Gastroesophageal sphincter (tissue), 3 donors: ENCODE data around the gene RTBDN.

Experiments
- EP300 ChIP-seq: sonication (generic); formaldehyde crosslinking; IDR thresholded peaks from one replicate; pipeline ENCODE4 v1.6.1; 2017; ENCODE audit warnings: antibody characterized with exemption, mild to moderate bottlenecking
- POLR2A ChIP-seq, 2 donors: fragments of 450-650 bp; IDR thresholded peaks; one replicate each; pipeline ENCODE4 v1.6.1; 2017; ENCODE audit warnings: antibody characterized with exemption in 2 of 2, mild to moderate bottlenecking in 2 of 2, moderate library complexity in 1 of 2
- POLR2AphosphoS5 ChIP-seq: sonication (generic); formaldehyde crosslinking; IDR thresholded peaks from one replicate; pipeline ENCODE4 v1.6.1; 2017; ENCODE audit warnings: antibody characterized with exemption
- TF ChIP-seq, protein P1 (sequence below), 4 experiments: fragments of 200-600 bp in 2 of 4; fragments of 450-650 bp in 2 of 4; sonication (generic) in 1 of 4; IDR thresholded peaks; one replicate each; pipeline ENCODE4 v1.5.1; 2017 to 2019; ENCODE audit warnings: antibody characterized with exemption in 4 of 4, mild to moderate bottlenecking in 2 of 4, moderate library complexity in 2 of 4

DNA sequence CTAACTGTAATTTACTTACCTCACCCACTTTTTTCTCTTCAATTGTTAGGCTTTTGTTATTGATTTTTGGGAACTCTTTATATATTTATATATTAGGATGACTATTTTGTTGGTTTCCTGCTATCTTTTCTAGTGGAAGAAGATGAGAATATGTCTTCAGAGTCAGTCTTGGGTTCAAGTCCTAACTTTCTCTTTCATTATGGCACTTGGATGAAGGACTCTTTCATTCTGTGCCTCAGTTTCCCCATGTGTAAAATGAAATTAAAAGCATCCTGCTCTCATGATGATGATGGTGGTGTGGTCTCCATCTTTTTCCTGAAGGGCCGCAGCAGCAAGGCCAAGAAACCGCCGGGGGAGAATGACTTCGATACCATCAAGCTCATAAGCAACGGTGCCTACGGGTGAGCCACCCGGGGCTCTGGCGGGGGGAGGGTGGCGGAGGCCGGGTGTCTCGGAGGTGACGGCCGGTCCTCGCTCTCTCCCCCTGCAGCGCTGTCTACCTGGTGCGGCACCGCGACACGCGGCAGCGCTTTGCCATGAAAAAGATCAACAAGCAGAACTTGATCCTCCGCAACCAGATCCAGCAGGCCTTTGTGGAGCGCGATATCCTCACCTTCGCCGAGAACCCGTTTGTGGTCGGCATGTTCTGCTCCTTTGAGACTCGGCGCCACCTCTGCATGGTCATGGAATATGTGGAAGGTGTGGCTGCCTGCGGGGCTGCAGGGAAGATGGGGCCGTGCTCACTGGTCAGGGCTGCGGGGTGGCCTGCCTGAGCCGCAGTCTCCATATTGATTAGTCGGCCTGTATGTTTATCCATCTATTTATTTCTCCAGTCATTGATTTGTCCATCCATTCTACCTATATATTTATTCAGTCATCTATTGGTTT is 23.9 kb upstream of the RTBDN start:
- TF ChIP-seq POLR2AphosphoS5: no peak
- TF ChIP-seq, protein P1, sequence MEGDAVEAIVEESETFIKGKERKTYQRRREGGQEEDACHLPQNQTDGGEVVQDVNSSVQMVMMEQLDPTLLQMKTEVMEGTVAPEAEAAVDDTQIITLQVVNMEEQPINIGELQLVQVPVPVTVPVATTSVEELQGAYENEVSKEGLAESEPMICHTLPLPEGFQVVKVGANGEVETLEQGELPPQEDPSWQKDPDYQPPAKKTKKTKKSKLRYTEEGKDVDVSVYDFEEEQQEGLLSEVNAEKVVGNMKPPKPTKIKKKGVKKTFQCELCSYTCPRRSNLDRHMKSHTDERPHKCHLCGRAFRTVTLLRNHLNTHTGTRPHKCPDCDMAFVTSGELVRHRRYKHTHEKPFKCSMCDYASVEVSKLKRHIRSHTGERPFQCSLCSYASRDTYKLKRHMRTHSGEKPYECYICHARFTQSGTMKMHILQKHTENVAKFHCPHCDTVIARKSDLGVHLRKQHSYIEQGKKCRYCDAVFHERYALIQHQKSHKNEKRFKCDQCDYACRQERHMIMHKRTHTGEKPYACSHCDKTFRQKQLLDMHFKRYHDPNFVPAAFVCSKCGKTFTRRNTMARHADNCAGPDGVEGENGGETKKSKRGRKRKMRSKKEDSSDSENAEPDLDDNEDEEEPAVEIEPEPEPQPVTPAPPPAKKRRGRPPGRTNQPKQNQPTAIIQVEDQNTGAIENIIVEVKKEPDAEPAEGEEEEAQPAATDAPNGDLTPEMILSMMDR (IDR thresholded peaks at IDR 0.05): no peak
- TF ChIP-seq POLR2A (IDR thresholded peaks at IDR 0.05): no peak
- TF ChIP-seq EP300: no peak
